Forelimb muscle (tissue), 1 donor: Measurements from ENCODE around the gene ILF2. TPM values are rescaled to one million over a fixed set of nuclear protein-coding genes. Genes with fewer than 3 reads are reported as not detected.
"Not testable (repeated sequence)": the region's sequence is repeated elsewhere in the genome, so short reads cannot be mapped to it uniquely, and the experiment has no call there.

ENCODE experiments used
- DNase-seq: peaks from one replicate; pipeline ENCODE4 v3.0.0-alpha.2; 2013; ENCODE audit warnings: low read depth
- polyA plus RNA-seq: library from polyadenylated mRNA; unstranded; fragments of 120-200 nt; gene quantifications from one replicate; pipeline ENCODE4 v1.2.1, GENCODE V29; 2013; ENCODE audit not compliant: insufficient read length

The ILF2 gene
- polyA plus RNA-seq, 1 donor, result 159 TPM

GRCh38 chr1:153679337-153680119, 8.7 kb upstream of the ILF2 start:
- DNase-seq, result no peak

- DNase-seq, result no peak
These were observed 7.9 kb upstream of the ILF2 start, which contains the start of gene NPR1 for GRCh38 chr1:153678519-153679336. Gene NPR1 (plus strand): TSS chr1:153678688. CDS start chr1:153679109, 421 bp downstream.

- no peak for DNase-seq
These were observed 7.1 kb upstream of the ILF2 start for GRCh38 chr1:153677718-153678518.

- DNase-seq, result no peak
These were observed 2.7 kb upstream of the ILF2 start for GRCh38 chr1:153673511-153673910.

- DNase-seq, result not testable (repeated sequence)
These were observed 998 bp upstream of the ILF2 start for GRCh38 chr1:153671628-153672353.

- DNase-seq, result no peak
These were observed 435 bp downstream of the ILF2 start for GRCh38 chr1:153670257-153670858.

- DNase-seq, result no peak
These were observed 1.2 kb downstream of the ILF2 start for GRCh38 chr1:153669606-153670005.

GRCh38 chr1:153668672-153669071, 2.1 kb downstream of the ILF2 start:
- not testable (repeated sequence) for DNase-seq

- DNase-seq, result no peak
These were observed 3.4 kb downstream of the ILF2 start for GRCh38 chr1:153667439-153667838.

GRCh38 chr1:153663211-153663610, 7.6 kb downstream of the ILF2 start:
- no peak for DNase-seq

GRCh38 chr1:153662269-153662668, 8.5 kb downstream of the ILF2 start:
- no peak for DNase-seq

- no peak for DNase-seq
These were observed 9.6 kb downstream of the ILF2 start for GRCh38 chr1:153661111-153661708.

- no peak for DNase-seq
These were observed 11.1 kb downstream of the ILF2 start for GRCh38 chr1:153659656-153660055.

GRCh38 chr1:153659175-153659534, 11.6 kb downstream of the ILF2 start:
- no peak for DNase-seq

- peak; percentile 78 for DNase-seq
These were observed 12.2 kb downstream of the ILF2 start, which contains the start of gene SNAPIN for GRCh38 chr1:153658400-153659174. Gene SNAPIN (plus strand): TSS chr1:153658703. CDS start chr1:153658744, 41 bp downstream.

GRCh38 chr1:153655333-153655732, 15.5 kb downstream of the ILF2 start:
- DNase-seq, result no peak

- DNase-seq, result no peak
These were observed 17.8 kb downstream of the ILF2 start for GRCh38 chr1:153652805-153653500.

GRCh38 chr1:153651771-153652170, 19.0 kb downstream of the ILF2 start:
- DNase-seq, result no peak

GRCh38 chr1:153649863-153650235, 20.9 kb downstream of the ILF2 start:
- no peak for DNase-seq
